ENCODE data around the gene KANSL3. TPM values are rescaled to one million over a fixed set of nuclear protein-coding genes. Genes with fewer than 3 reads are reported as not detected.

KANSL3 gene
- polyA plus RNA-seq (2011; rRNA removed) (15.2 and 28.3 TPM in 2 replicates), polyA minus RNA-seq (2011; rRNA and poly(A)+ RNA removed) (52.9 and 59.2 TPM in 2 replicates)

DNA sequence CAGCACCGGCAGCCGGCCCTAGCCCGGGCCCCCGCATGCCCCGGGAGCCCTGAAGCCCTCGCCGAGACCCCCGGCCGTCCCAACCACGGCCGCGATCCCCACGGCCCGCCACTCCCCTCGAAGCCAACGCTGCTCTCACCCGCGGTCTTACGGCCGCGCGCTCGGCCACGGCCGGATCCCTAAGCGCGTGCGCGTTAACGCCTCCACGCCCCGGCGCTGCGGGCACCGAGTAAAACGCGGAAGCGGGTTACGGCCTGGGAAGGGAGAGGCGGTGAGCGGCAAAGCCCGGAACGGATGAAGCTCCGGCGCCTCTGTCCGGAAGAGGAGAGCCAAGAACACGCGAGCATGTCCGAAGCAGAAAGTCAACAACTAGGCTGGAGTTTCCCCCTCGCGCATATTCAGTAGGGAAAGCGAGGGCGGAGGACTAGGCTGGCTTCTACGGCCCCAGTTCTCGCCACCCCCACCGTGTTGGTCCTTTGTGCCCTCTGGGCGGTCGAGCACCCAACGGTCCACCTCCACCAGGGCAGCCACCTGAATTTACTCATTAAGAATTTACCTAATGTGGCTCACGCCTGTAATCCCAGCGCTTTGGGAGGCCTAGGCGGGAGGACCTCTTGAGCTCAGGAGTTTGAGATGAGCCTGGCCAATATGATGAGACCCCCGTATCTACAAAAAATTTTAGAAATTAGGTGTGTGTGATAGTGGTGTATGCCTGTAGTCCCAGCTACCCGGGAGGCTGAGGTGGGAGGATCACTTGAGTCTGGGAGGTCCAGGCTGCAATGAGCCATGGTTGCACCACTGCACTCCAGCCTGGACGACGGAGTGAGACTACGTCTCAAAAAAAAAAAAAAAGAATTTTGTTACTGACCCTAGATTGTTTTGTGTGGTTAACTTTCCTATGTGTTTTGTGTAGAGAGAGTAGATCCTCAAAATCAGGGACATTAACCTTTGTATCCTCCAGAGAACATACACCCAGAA is at the start of gene KANSL3:
KANSL3 (minus strand) TSS at position 169 of the 978 bp plus-strand sequence. CDS start 1,177 bp downstream, outside the sequence.
- no peaks in the 10 kb centered on the region for H3K36me3 ChIP-seq (ENCODE audit: control insufficient read depth, insufficient read depth, low read length)
- TF ChIP-seq, protein P1, sequence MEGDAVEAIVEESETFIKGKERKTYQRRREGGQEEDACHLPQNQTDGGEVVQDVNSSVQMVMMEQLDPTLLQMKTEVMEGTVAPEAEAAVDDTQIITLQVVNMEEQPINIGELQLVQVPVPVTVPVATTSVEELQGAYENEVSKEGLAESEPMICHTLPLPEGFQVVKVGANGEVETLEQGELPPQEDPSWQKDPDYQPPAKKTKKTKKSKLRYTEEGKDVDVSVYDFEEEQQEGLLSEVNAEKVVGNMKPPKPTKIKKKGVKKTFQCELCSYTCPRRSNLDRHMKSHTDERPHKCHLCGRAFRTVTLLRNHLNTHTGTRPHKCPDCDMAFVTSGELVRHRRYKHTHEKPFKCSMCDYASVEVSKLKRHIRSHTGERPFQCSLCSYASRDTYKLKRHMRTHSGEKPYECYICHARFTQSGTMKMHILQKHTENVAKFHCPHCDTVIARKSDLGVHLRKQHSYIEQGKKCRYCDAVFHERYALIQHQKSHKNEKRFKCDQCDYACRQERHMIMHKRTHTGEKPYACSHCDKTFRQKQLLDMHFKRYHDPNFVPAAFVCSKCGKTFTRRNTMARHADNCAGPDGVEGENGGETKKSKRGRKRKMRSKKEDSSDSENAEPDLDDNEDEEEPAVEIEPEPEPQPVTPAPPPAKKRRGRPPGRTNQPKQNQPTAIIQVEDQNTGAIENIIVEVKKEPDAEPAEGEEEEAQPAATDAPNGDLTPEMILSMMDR (IDR thresholded peaks at IDR 0.05; ENCODE audit: insufficient read depth, low read depth, low read length) = no peak
- DNase-seq (ENCODE audit: low read depth) = no peak
- CTCF ChIA-PET = interaction anchor here (0.9 kb wide), 1 partner anchor 9 kb away, joined by 3 read pairs; no protein-coding TSS in a partner anchor
- H3K4me3 ChIP-seq (ENCODE audit: low read depth, low read length) = peak within 1 kb of the TSS; percentile 65
- H3K27me3 ChIP-seq (ENCODE audit: control insufficient read depth, insufficient read depth, low read length) = no peaks in the 10 kb centered on the region
- POLR2A ChIA-PET = no interaction called here

DNA sequence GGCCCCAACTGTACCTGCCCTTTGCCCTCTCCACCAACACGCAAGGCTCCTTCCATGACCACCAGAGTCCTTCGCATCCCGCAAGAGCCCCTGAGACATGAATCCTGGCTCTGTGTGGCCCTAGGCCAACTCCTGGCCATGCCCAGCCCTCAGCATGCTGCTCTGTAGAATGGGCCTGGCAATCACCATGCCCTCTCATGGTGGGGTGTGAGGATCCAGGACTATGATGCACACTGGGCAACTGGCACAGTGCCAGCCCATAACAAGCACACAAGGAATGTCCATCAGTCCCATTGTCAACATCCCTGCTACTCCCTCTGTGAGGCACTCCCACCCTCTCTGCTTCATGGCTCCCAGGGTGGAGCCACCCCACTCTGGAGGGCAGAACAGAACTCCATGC is 49.2 kb upstream of the KANSL3 start:
- TF ChIP-seq, protein P1 (IDR thresholded peaks at IDR 0.05; ENCODE audit: insufficient read depth, low read depth, low read length) = no peak
- Histone ChIP-seq H3K27me3 (ENCODE audit: control insufficient read depth, insufficient read depth, low read length) (peaks cover 4% of the 10 kb centered on the region), H3K4me3 (ENCODE audit: low read depth, low read length) (no peak overlapping the region), H3K36me3 (ENCODE audit: control insufficient read depth, insufficient read depth, low read length) (no peaks in the 10 kb centered on the region)
- ChIA-PET POLR2A (no interaction called here), CTCF (interaction anchor here (0.7 to 0.8 kb wide), 2 partner anchors 12 to 19 kb away, joined by 3 read pairs; no protein-coding TSS in a partner anchor)
- DNase-seq (ENCODE audit: low read depth) = no peak

DNA sequence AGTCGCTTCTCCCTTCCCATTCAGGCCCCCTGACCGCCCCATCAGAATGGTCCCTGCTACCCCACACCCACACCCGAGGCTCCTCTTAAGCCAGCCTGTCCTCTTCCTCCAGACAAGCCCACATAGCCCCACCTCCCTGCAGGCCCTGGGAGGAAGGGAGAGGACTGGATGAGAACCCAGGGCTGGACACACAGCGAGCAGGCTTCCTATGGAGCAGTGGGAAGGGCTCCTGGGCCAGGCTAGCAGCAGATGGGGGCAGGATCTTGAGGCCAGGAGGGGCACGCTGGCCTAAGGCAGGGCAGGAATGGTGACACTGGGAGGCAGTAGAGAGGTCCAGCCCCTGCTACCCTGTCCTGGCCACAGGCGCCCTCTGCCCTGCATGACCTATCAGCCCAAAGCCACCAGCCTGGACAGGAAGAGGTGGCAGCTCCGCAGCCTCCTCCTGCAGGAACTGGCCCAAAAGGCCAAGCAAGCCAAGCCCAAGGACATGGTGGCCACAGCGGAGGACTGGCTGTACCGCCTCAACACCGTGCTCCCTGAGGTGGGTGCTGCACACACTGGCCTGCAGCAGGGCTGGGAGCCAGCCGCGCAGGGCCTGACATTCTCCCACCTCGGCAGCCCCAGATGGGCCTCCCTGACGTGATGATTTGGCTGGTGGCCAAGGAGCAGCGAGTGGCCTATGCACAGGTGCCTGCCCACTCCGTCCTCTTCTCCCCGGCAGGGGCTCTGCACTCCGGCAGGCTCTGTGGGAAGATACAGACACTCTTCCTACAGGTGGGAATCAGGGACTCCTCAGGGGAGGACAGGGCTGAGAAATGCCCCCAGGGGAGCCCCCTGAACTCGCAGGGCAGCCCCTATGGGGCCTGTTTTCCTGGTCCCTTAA is 47.7 kb upstream of the KANSL3 start:
- CTCF ChIA-PET = no interaction called here
- peaks cover 4% of the 10 kb centered on the region for H3K27me3 ChIP-seq (ENCODE audit: control insufficient read depth, insufficient read depth, low read length)
- POLR2A ChIA-PET = no interaction called here
- TF ChIP-seq, protein P1 (IDR thresholded peaks at IDR 0.05; ENCODE audit: insufficient read depth, low read depth, low read length) = no peak
- DNase-seq (ENCODE audit: low read depth) = no peak
- no peak overlapping the region for H3K4me3 ChIP-seq (ENCODE audit: low read depth, low read length)
- no peaks in the 10 kb centered on the region for H3K36me3 ChIP-seq (ENCODE audit: control insufficient read depth, insufficient read depth, low read length)

DNA sequence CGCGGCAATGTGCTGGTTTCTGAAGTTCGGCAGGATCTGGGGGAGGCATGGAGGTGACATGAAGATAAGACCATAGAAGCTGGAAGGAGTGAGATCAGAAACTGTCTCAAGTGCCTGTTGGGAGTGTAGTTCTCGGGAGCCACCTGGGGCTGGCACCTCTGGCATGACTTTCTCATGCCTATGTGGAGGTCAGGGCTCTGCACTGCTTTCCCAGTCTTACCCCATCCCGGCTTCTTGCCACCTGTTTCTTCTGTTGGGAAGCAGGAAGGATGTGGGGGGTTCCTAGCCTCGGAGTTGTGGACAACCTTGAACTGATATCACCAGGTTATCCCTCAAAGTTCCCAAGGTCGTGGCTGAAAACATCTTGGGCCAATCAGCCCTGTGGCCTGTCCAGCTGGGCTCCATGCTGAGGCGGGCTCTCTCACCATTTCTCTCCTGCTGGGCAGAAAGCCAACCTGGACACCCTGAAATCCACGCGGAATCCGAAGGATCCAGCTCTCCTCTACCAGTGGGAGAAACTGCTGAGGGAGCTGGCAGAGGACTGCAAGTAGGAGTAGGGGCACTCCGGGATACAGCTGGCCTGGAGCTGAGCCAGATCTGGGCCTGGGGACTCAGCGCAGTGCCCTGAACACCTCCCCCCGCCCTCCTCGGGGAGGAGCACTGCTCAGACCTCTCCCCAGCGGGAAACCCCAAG is 46.9 kb upstream of the KANSL3 start:
- TF ChIP-seq, protein P1 (IDR thresholded peaks at IDR 0.05; ENCODE audit: insufficient read depth, low read depth, low read length) = no peak
- Histone ChIP-seq H3K4me3 (ENCODE audit: low read depth, low read length) (no peak overlapping the region), H3K27me3 (ENCODE audit: control insufficient read depth, insufficient read depth, low read length) (peaks cover 4% of the 10 kb centered on the region), H3K36me3 (ENCODE audit: control insufficient read depth, insufficient read depth, low read length) (no peaks in the 10 kb centered on the region)
- CTCF ChIA-PET = no interaction called here
- no peak for DNase-seq (ENCODE audit: low read depth)
- POLR2A ChIA-PET = no interaction called here
